HPDE6-E6E7 (cell line): ENCODE results near the gene COL15A1.

ENCODE experiments used
- DNase-seq: peaks from one replicate; pipeline ENCODE4 v3.0.0; 2011; ENCODE audit warnings: missing footprints; ENCODE audit errors: extremely low spot score

Gene COL15A1

GRCh38 chr9:98949565-98949964, 5.9 kb downstream of the COL15A1 start:
- DNase-seq = no peak

DNA sequence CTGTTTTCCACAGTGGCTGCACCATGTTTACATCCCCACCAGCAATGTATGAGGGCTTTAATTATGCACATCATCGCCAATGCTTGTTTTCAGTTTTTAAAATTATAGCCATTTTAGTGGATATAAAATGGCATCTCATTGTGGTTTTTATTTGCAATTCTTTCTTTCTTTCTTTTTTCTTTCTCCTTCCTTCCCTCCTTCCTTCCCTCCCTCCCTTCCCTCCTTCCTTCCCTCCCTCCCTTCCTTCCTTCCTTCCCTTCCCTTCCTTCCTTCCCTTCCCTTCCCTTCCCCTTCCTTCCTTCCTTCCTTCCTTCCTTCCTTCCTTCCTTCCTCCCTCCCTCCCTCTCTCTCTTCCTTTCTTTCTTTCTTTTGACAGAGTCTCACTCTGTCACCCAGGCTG, 6.6 kb downstream of the COL15A1 start:
- DNase-seq = no peak

DNA sequence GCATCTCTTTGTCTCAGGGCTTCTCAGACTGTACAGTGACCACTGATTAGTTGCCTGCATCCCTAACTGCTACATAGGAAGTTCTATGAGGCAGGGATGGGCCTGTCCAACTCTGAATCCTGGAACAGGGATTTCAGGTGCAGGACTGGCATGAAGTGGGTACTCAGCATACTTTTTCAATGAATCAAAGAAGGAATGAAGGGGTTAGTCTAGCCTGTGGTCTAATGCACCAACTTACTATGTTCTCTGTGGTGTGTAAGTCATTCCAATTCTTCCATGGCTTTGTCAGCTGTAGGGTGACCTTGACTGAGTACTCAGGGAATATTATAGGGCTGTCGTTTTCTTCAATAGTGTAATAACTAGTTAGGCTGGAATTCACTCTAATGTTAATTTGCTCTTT, 8.3 kb downstream of the COL15A1 start:
- no peak for DNase-seq

- DNase-seq = no peak
These were observed 10.0 kb downstream of the COL15A1 start for GRCh38 chr9:98953581-98954243.

GRCh38 chr9:98954244-98954610, 10.5 kb downstream of the COL15A1 start:
- no peak for DNase-seq

DNA sequence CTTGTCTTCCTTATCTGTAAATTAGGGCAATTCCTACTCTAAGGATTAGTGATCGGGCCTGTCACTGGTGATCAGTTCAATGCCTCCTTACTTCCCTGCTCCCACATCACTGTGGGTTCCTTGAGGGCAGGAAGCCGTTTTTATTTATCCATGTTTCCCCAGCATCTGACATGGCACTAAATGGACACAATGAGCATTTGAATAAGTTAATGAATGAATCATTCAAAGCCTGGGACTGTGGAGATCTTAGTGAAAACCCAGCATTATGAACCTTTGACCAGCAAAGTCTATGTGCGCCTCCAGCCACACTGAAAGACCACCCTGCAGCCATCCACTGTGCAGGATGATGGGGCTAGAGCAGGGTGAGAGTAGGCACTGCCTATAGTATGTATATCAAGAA, 11.6 kb downstream of the COL15A1 start:
- DNase-seq = no peak

DNA sequence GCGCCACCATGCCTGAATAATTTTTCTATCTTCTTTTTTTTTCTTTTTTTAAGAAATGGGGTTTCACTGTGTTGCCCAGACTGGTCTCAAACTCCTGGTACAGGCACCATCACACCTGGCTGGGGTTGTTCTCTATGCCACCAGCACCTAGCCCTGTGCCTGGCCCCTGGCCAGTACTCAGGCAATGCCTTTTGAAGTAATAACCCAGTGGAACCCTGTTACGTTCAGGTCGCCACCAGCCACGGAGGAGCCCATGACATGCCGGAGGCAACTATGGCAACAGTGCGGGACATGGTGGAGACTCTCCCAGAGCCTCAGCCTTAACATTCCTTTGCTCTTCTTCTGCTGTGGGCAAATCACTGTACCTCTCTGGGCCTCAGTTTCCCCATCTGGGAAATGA, 14.1 kb downstream of the COL15A1 start:
- DNase-seq = no peak

- no peak for DNase-seq
These were observed 14.7 kb downstream of the COL15A1 start for GRCh38 chr9:98958271-98958984.

- DNase-seq = no peak
These were observed 16.7 kb downstream of the COL15A1 start for GRCh38 chr9:98960409-98960808.

GRCh38 chr9:98961513-98962180, 17.9 kb downstream of the COL15A1 start:
- no peak for DNase-seq

- no peak for DNase-seq
These were observed 18.5 kb downstream of the COL15A1 start for GRCh38 chr9:98962181-98962560.

DNA sequence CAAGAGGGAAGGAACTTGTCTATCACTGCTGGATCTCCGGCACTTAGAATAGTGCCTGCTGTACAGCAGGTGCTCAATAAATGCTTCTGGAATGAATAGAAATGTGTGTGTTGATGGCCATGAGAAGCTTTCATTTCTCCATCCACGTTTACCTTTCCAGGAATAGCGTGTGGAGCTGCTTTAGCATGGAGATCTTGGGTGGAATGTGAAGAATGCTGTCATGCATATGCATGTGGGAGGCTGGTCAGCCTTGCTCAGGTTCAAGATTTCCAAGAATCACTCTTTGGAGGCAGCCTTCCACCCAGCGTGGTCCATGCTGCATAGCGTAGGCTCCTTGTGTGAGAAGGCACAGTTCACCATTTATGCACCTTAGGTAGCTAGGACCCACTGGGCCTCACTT, 19.2 kb downstream of the COL15A1 start:
- DNase-seq = no peak

DNA sequence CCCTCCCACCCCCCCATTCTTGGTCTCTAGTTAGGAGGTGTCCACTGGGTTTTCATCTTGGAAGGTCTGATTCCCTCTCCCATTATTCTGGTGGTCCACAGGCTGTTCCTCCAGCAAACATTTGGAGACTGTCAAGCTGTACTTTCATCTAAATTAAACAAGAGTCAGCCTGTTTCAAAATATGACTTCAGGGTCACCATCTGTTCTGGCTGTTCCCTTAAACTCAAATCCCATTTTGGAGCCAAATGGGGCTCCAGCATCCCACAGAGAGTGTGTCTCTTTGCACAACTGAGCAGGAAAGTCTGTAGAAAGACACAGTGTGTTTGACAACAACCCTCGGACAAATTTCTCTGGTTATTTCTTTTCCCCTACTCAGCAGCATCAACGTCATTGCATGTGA, 20.5 kb downstream of the COL15A1 start:
- DNase-seq = no peak

- DNase-seq = no peak
These were observed 21.2 kb downstream of the COL15A1 start for GRCh38 chr9:98964911-98965336.

DNA sequence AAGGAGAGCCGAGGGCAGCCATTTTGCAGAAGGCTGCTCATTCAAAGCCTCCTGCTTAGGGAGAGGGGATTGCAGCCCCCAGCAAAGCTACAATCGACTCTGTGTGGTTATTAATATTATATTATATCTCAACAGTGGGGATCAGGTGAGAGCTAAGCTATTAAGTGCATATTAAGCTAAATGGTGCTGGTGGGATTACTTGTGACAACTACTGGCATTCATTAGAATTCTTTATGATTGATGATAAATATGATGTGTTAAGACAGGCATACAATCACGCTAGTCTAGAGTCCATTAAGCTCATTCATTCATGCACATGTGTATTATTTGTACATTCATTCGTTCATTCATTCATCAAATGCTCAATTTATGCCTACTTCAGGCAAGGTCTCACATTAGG, 23.0 kb downstream of the COL15A1 start:
- no peak for DNase-seq

GRCh38 chr9:98967257-98967656, 23.6 kb downstream of the COL15A1 start:
- no peak for DNase-seq

GRCh38 chr9:98967680-98968079, 24.0 kb downstream of the COL15A1 start:
- DNase-seq = no peak

- DNase-seq = no peak
These were observed 25.1 kb downstream of the COL15A1 start for GRCh38 chr9:98968601-98969337.

DNA sequence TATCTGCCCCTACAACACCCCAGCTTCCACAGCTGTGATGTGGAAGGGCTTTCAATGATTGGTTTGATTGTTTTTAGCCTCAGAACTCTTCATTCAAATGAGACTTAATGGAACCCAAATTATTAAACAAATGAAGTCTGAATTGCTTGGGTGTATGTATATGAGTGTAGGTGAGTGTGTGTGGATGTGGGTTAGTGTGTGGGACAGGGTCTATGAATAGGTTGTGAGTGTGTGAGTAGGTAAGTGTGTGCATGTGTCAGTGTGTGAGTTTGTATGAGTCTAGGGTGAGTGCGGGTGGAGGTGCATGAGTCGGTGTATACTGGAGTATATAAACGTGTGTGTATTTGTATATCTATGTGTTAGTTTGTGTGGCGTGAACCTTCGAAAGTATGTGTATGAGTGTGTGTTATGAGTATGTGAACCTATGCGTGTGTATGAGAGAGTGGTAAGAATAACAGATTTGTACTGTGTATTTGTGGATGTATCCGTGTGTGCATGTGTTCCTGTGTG, 26.9 kb downstream of the COL15A1 start:
- DNase-seq = no peak

DNA sequence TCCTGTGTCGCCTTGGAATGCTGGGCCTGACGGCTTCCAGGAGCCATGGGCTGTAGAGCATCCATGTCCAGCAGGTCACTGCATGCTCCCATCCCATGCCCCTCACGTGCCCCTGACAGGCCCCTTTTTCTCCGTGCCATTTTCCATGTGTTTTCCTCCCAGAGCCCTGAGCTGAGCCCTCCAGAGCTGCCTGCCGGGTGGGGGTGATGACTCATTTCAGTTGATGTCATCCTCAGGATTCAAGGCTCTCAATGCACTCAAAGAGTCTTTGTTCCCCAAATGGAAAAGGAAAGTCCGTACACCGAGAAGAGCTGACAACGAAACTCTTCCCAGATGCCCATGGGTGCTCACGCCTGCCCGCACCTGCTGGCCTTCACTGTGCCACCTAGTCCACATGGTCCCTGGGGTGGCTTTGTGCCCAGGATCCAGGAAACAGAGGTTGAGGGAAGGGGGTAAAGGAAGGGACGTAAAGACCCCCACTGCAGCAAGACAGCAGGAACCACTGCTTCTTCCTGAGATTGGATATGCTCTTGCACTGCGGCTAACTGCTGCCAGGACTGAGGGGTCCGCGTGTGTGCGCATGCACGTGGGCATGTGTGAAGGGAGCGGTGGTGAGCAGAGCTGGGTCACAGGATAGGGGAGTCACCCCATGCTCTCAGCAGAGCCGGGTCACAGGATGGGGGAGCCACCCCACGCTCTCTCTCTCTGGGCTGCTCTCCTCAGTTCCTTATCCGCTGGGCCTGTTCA, 27.6 kb downstream of the COL15A1 start:
- no peak for DNase-seq

GRCh38 chr9:98971915-98972223, 28.2 kb downstream of the COL15A1 start:
- DNase-seq = no peak

GRCh38 chr9:98972716-98973115, 29.0 kb downstream of the COL15A1 start:
- no peak for DNase-seq
